Stomach (tissue), 9 donors: ENCODE data around the gene KAZALD1. TPM values are rescaled to one million over a fixed set of nuclear protein-coding genes. Genes with fewer than 3 reads are reported as not detected.

Source experiments
- DNase-seq, 2 donors: peaks; one replicate each; pipeline versions ENCODE4 v3.0.0 to v3.0.0-alpha.2; 2013 to 2019
- H3K27ac ChIP-seq, 5 donors: fragments of 200-600 bp in 4 of 5; sonication (generic) in 4 of 5; one replicate each; pipeline ENCODE4 v1.5.1; 2013 to 2019; ENCODE audit warnings: mild to moderate bottlenecking in 1 of 5, moderate library complexity in 1 of 5
- H3K27me3 ChIP-seq, 3 donors: fragments of 200-600 bp; sonication (generic); one replicate each; pipeline ENCODE4 v1.5.1; 2017 to 2019; ENCODE audit warnings: mixed run types in 1 of 3
- H3K36me3 ChIP-seq, 4 donors: fragments of 200-600 bp; sonication (generic); 1 replicate in 3 of 4; 2 replicates in 1 of 4; pipeline ENCODE4 v1.5.1; 2016 to 2019
- H3K4me1 ChIP-seq, 4 donors: fragments of 200-600 bp; sonication (generic); one replicate each; pipeline ENCODE4 v1.5.1; 2016 to 2019
- H3K4me3 ChIP-seq, 4 donors: fragments of 200-600 bp; sonication (generic) in 3 of 4; one replicate each; pipeline ENCODE4 v1.5.1; 2016 to 2019; ENCODE audit warnings: mild to moderate bottlenecking in 1 of 4
- H3K9me3 ChIP-seq, 4 donors: fragments of 200-600 bp; sonication (generic); one replicate each; pipeline ENCODE4 v1.5.1; 2016 to 2019
- EP300 ChIP-seq: sonication (generic); formaldehyde crosslinking; IDR thresholded peaks from one replicate; pipeline ENCODE4 v1.6.1; 2017; ENCODE audit warnings: antibody characterized with exemption
- POLR2A ChIP-seq, 4 donors: fragments of 450-650 bp; IDR thresholded peaks; one replicate each; pipeline ENCODE4 v1.6.1; 2016; ENCODE audit warnings: antibody characterized with exemption in 4 of 4, control low read depth in 2 of 4, mild to moderate bottlenecking in 1 of 4, moderate library complexity in 1 of 4
- POLR2AphosphoS5 ChIP-seq, 3 donors: sonication (generic); formaldehyde crosslinking; IDR thresholded peaks; one replicate each; pipeline ENCODE4 v1.6.1; 2016; ENCODE audit warnings: antibody characterized with exemption in 3 of 3
- WGBS, 5 donors: extraction: QIAGEN DNeasy Blood & Tissue Kit in 3 of 5; methylation state at CpG; one replicate each; pipeline versions ENCODE4 v1.1.5 to v1.1.7; 2013 to 2018; 5-methylcytosine and 5-hydroxymethylcytosine counted together
- intact Hi-C: fragments of 100-400 bp; cut with DNase I; formaldehyde crosslinking; loops from one replicate; pipeline ENCODE4 v1.15.1; 2023; ENCODE audit warnings: low total_unique reads
- polyA plus RNA-seq, 3 donors: library from polyadenylated mRNA; stranded (reverse); fragments of 200-250 nt; gene quantifications; one replicate each; pipeline ENCODE4 v1.2.3, GENCODE V29; 2013
- total RNA-seq, 5 donors: library from RNA; depleted of rRNA; stranded (reverse); fragments of >200 nt; gene quantifications; one replicate each; pipeline versions ENCODE4 v1.1.0 to v1.2.3, GENCODE V29; 2014 to 2016
- TF ChIP-seq, protein P1 (sequence below), 7 experiments: fragments of 450-650 bp in 4 of 7; fragments of 200-600 bp in 3 of 7; sonication (generic) in 3 of 7; IDR thresholded peaks; one replicate each; pipeline ENCODE4 v1.5.1; 2016 to 2019; ENCODE audit warnings: antibody characterized with exemption in 7 of 7, control low read depth in 2 of 7, mild to moderate bottlenecking in 1 of 7
- donor health status: healthy with polysubstance abuse.
- donor health status: Bipolar disorder and iron deficiency.
- donor health status: healthy.

The KAZALD1 gene
- total and polyA plus RNA-seq, 8 donors = 2.2 to 35.5 (median 12.0) TPM; not detected in 1

DNA sequence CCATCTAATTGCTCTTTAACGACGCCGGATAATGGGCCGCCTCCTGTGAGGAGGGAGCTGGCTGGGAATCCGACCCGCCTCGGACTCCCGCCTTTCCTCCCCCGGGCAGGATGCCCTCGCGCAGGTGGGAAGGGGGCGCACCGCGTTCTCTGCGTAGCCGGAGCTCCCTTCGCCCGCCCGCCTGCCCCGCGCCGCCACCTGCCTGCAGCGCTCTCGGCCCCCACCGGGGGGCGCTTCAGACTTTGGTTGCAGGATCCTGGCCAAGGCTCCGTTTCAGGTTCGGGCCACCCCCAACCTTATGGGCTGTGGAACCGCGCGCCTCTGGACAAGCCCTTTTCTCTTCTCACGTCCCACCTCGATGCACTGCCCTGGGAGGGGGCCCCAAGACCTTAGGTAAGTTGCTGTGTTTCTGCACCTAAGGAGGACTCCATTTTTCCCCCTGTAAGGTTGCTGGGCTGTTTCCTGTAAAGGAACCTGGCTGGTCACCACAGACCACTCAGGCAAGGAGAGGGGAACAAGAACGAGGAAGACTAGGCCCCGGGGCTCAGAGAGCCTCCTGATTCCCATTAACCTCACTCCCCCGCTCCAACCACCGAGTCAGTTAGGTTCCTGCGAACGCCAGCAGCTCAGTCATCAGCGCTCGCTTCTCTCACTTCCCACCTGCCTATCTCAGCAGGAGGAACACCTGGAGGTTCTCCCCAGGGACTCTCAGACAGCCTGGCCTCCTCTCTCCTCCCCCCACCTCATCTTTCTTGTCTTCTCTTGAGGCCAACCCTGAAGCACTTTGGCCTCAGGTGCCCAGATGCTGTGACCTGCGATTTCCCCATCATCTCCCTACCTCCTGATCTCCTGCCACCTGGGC, 11.3 kb upstream of the KAZALD1 start:
- Histone ChIP-seq H3K27ac (no peak overlapping the region), H3K36me3 (no peaks in the 10 kb centered on the region), H3K9me3 (no peaks in the 10 kb centered on the region), H3K4me3 (peak overlapping the region; percentile 12 to 28 (median 20)), H3K4me1 (peaks cover 10 to 26% (median 23%) of the 10 kb centered on the region in 4 donors), H3K27me3 (peaks cover 15 to 70% (median 44%) of the 10 kb centered on the region in 3 donors)
- intact Hi-C loops = no loop called here
- TF ChIP-seq, protein P1, sequence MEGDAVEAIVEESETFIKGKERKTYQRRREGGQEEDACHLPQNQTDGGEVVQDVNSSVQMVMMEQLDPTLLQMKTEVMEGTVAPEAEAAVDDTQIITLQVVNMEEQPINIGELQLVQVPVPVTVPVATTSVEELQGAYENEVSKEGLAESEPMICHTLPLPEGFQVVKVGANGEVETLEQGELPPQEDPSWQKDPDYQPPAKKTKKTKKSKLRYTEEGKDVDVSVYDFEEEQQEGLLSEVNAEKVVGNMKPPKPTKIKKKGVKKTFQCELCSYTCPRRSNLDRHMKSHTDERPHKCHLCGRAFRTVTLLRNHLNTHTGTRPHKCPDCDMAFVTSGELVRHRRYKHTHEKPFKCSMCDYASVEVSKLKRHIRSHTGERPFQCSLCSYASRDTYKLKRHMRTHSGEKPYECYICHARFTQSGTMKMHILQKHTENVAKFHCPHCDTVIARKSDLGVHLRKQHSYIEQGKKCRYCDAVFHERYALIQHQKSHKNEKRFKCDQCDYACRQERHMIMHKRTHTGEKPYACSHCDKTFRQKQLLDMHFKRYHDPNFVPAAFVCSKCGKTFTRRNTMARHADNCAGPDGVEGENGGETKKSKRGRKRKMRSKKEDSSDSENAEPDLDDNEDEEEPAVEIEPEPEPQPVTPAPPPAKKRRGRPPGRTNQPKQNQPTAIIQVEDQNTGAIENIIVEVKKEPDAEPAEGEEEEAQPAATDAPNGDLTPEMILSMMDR (IDR thresholded peaks at IDR 0.05) = peak in 5 of 7 experiments; percentile 57 to 93 (median 79)
- TF ChIP-seq POLR2A (IDR thresholded peaks at IDR 0.05) (no peak), EP300 (no peak)
- peak; percentile 82 to 85 for DNase-seq
- 11 to 23% (median 13%) methylated on average over 23 to 42 of the region's 42 CpGs for WGBS, 5 donors

DNA sequence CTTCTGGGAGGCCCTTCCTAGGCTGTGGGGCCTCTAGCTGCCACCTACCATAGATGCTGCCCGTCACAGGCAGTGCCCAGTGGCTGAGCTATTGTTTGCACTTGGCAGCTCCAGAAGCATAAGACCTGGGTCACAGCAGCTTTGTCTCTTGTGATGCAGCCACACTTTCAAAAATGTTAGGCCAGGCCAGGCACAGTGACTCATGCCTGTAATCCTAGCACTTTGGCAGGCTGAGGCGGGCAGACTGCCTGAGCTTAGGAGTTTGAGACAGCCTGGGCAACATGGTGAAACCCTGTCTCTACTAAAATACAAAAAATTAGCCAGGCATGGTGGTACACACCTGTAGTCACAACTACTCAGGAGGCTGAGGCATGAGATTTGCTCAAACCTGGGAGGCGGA, 9.5 kb upstream of the KAZALD1 start:
- TF ChIP-seq POLR2AphosphoS5 (IDR thresholded peaks at IDR 0.05) (no peak), EP300 (no peak), POLR2A (IDR thresholded peaks at IDR 0.05) (no peak)
- TF ChIP-seq, protein P1 (IDR thresholded peaks at IDR 0.05) = no peak
- peaks cover 10 to 26% (median 23%) of the 10 kb centered on the region in 4 donors for H3K4me1 ChIP-seq
- H3K27ac ChIP-seq = no peak overlapping the region
- peaks cover 15 to 53% (median 36%) of the 10 kb centered on the region in 3 donors for H3K27me3 ChIP-seq
- WGBS, 5 donors = 64 to 73% (median 70%) methylated on average over 3 of the region's 3 CpGs
- H3K4me3 ChIP-seq = no peak overlapping the region
- intact Hi-C loops = no loop called here
- H3K9me3 ChIP-seq = no peaks in the 10 kb centered on the region
- no peak for DNase-seq
- H3K36me3 ChIP-seq = no peaks in the 10 kb centered on the region

DNA sequence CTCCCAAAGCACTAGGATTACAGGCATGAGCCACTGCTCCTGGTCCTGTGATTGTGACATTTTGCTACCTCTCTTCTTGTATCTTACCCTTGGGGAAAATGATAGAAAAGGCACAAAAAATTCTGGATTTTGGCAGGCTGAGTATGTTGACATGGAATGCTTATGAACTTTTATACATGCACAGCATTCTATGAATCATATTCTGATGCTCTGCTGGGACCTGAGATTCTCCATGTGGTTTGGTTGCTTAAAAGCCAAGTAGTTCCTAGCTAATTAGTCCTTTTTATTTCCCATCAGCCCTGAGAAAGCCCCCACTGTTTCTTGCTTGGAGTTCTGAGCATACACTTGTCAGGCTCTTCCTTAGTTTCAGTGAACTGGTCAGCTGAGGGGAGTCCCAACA, 8.3 kb upstream of the KAZALD1 start:
- no peak for DNase-seq
- H3K9me3 ChIP-seq = no peaks in the 10 kb centered on the region
- TF ChIP-seq EP300 (no peak), POLR2A (IDR thresholded peaks at IDR 0.05) (no peak), POLR2AphosphoS5 (IDR thresholded peaks at IDR 0.05) (no peak)
- TF ChIP-seq, protein P1 (IDR thresholded peaks at IDR 0.05) = no peak
- no peak overlapping the region for H3K27ac ChIP-seq
- H3K4me1 ChIP-seq = peaks cover 10 to 18% (median 14%) of the 10 kb centered on the region in 4 donors
- peaks cover 7 to 41% (median 24%) of the 10 kb centered on the region in 3 donors for H3K27me3 ChIP-seq
- no peaks in the 10 kb centered on the region for H3K36me3 ChIP-seq
- intact Hi-C loops = no loop called here
- no peak overlapping the region for H3K4me3 ChIP-seq

DNA sequence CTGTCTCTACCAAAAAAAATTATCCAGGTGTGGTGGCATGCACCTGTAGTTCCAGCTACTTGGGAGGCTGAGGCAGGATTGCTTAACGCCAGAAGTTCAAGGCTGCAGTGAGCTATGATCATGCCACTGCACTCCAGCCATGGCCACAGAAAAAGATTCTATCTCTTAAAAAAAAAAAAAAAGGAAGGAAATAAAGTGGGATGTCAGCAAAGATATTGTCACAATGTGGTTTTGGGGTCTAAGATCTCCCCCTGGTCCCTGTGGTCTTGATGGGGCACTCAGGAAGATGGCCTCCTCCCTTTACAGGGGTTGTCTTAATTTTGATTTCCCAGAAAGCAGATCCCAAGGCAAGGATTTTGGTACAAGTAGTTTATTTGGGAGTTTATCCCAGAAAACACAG, 7.4 kb upstream of the KAZALD1 start:
- Histone ChIP-seq H3K4me1 (peaks cover 10 to 14% (median 11%) of the 10 kb centered on the region in 4 donors), H3K27ac (no peak overlapping the region), H3K36me3 (no peaks in the 10 kb centered on the region), H3K9me3 (no peaks in the 10 kb centered on the region), H3K27me3 (peaks cover 0 to 33% (median 17%) of the 10 kb centered on the region in 3 donors), H3K4me3 (no peak overlapping the region)
- no peak for DNase-seq
- TF ChIP-seq POLR2A (IDR thresholded peaks at IDR 0.05) = no peak
- TF ChIP-seq POLR2AphosphoS5 (IDR thresholded peaks at IDR 0.05) = no peak
- no peak for TF ChIP-seq EP300
- TF ChIP-seq, protein P1 (IDR thresholded peaks at IDR 0.05) = no peak
- intact Hi-C loops = no loop called here
- 75 to 96% (median 90%) methylated on average over 1 of the region's 1 CpG for WGBS, 5 donors
